ENCODE measurements around the gene RHBDD3.

DNA sequence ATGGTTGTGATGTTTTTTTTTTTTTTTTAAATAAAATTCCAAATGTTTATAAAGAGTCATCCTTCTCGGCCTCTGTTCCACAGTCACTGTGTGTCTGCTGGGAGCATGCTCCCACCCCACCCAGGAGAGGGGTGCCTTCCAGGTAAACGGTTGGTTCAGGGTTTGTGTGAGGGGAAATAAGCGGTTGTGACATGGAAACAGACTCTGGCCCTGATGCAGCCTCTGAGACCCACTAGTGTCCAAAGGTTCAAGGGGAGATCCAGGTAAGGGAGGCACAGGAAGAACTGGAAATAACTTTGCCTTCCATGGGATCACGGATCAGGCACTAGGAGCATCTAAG, 32.7 kb upstream of the RHBDD3 start:
- TF ChIP-seq, protein P1, sequence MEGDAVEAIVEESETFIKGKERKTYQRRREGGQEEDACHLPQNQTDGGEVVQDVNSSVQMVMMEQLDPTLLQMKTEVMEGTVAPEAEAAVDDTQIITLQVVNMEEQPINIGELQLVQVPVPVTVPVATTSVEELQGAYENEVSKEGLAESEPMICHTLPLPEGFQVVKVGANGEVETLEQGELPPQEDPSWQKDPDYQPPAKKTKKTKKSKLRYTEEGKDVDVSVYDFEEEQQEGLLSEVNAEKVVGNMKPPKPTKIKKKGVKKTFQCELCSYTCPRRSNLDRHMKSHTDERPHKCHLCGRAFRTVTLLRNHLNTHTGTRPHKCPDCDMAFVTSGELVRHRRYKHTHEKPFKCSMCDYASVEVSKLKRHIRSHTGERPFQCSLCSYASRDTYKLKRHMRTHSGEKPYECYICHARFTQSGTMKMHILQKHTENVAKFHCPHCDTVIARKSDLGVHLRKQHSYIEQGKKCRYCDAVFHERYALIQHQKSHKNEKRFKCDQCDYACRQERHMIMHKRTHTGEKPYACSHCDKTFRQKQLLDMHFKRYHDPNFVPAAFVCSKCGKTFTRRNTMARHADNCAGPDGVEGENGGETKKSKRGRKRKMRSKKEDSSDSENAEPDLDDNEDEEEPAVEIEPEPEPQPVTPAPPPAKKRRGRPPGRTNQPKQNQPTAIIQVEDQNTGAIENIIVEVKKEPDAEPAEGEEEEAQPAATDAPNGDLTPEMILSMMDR (IDR thresholded peaks at IDR 0.05; ENCODE audit: low read length): no peak
- TF ChIP-seq EZH2phosphoT487 (IDR thresholded peaks at IDR 0.05; ENCODE audit: low read length) (no peak), EZH2 (optimal IDR thresholded peaks at IDR 0.05; ENCODE audit: low read depth, low read length) (no peak)

All from MM.1S (cell line).